Activated CD4-positive, alpha-beta memory T cell treated with anti-CD3 and anti-CD28 coated beads, Interleukin-2, amount 10 ng/mL, durations not matched to agents 7 days and 5 days (primary cell): ENCODE results near the gene S100A2. TPM values are rescaled to one million over a fixed set of nuclear protein-coding genes. Genes with fewer than 3 reads are reported as not detected.
A peak's percentile ranks its signal among the peaks of the same experiment; 100 is the strongest.
"Not testable (repeated sequence)": the region's sequence is repeated elsewhere in the genome, so short reads cannot be mapped to it uniquely, and the experiment has no call there.

Experiments
- CTCF ChIA-PET: fragments of 350-600 bp; sonication (Branson Sonifier 250); formaldehyde crosslinking; loops from one replicate; lab custom pipeline; 2021; ENCODE audit warnings: antibody characterized with exemption, inconsistent platforms; lab: Charles Lee
- POLR2A ChIA-PET: fragments of 350-600 bp; sonication (Branson Sonifier 250); formaldehyde crosslinking; loops from one replicate; lab custom pipeline; 2021; ENCODE audit warnings: antibody characterized with exemption; lab: Charles Lee
- DNase-seq: peaks from one replicate; pipeline ENCODE4 v3.0.0-alpha.2; 2020
- H3K27ac Mint-ChIP-seq: one replicate; pipeline ENCODE4 v1.8.0; 2021; ENCODE audit warnings: mild to moderate bottlenecking, mixed read lengths
- H3K27me3 Mint-ChIP-seq: one replicate; pipeline ENCODE4 v1.8.0; 2021; ENCODE audit warnings: mixed read lengths
- H3K36me3 Mint-ChIP-seq: one replicate; pipeline ENCODE4 v1.8.0; 2021; ENCODE audit warnings: low read depth, mixed read lengths
- H3K4me1 Mint-ChIP-seq: one replicate; pipeline ENCODE4 v1.8.0; 2021; ENCODE audit warnings: mixed read lengths
- H3K4me3 Mint-ChIP-seq: one replicate; pipeline ENCODE4 v1.8.0; 2021; ENCODE audit warnings: mild to moderate bottlenecking, mixed read lengths
- H3K9me3 Mint-ChIP-seq: one replicate; pipeline ENCODE4 v1.8.0; 2021; ENCODE audit warnings: mixed read lengths
- total RNA-seq, 2 experiments: library from RNA; stranded (reverse); gene quantifications; one replicate each; pipeline ENCODE4 v1.2.3, GENCODE V29; 2021

The S100A2 gene
- total RNA-seq, 2 experiments from 2014 or later: 0.85 to 1.2 TPM

GRCh38 chr1:153521808-153522207 lies 43.8 kb downstream of the S100A2 start:
- not testable (repeated sequence) for H3K4me3 Mint-ChIP-seq, H3K9me3 Mint-ChIP-seq, H3K4me1 Mint-ChIP-seq, H3K27ac Mint-ChIP-seq, DNase-seq, H3K36me3 Mint-ChIP-seq, H3K27me3 Mint-ChIP-seq
- POLR2A ChIA-PET: interaction anchor here (1.1 to 3.8 kb wide), 4 partner anchors 11 to 112 kb away, joined by 3 to 38 read pairs (median 8); partner anchors contain the start of gene CHTOP
- CTCF ChIA-PET: interaction anchor here (1.1 to 3.0 kb wide), 7 partner anchors 11 to 46 kb away, joined by 3 to 8 read pairs (median 6); no protein-coding TSS in a partner anchor

GRCh38 chr1:153520818-153521476 lies 44.7 kb downstream of the S100A2 start:
- DNase-seq: no peak
- ChIA-PET CTCF (interaction anchor here (0.7 to 3.0 kb wide), 10 partner anchors 10 to 113 kb away, joined by 3 to 10 read pairs (median 3); partner anchors contain the start of genes CHTOP, S100A13 and S100A5), POLR2A (interaction anchor here (0.7 to 3.8 kb wide), 6 partner anchors 11 to 113 kb away, joined by 3 to 38 read pairs (median 4); partner anchors contain the start of genes CHTOP and S100A2)
- Mint-ChIP-seq H3K4me3 (no peak overlapping the region), H3K9me3 (no peaks in the 10 kb centered on the region), H3K27ac (no peak overlapping the region), H3K4me1 (peaks cover 10% of the 10 kb centered on the region), H3K27me3 (peaks cover 1% of the 10 kb centered on the region), H3K36me3 (no peaks in the 10 kb centered on the region)

- H3K9me3 Mint-ChIP-seq: not testable (repeated sequence)
Measured at GRCh38 chr1:153520137-153520691, 45.4 kb downstream of the S100A2 start.

GRCh38 chr1:153519242-153519641 lies 46.4 kb downstream of the S100A2 start:
- DNase-seq: no peak
- no peaks in the 10 kb centered on the region for H3K9me3 Mint-ChIP-seq
- ChIA-PET POLR2A (interaction anchor here (2.0 to 3.8 kb wide), 3 partner anchors 13 to 47 kb away, joined by 5 to 38 read pairs (median 11); partner anchors contain the start of gene S100A2), CTCF (no interaction called here)
- H3K4me3 Mint-ChIP-seq: no peak overlapping the region
- H3K36me3 Mint-ChIP-seq: no peaks in the 10 kb centered on the region
- H3K27me3 Mint-ChIP-seq: peaks cover 1% of the 10 kb centered on the region
- peaks cover 24% of the 10 kb centered on the region for H3K4me1 Mint-ChIP-seq
- H3K27ac Mint-ChIP-seq: no peak overlapping the region

More at GRCh38 chr1:153520137-153520691, 45.4 kb downstream of the S100A2 start:
- peaks cover 17% of the 10 kb centered on the region for H3K4me1 Mint-ChIP-seq
- H3K27ac Mint-ChIP-seq, DNase-seq, H3K4me3 Mint-ChIP-seq, H3K27me3 Mint-ChIP-seq, H3K36me3 Mint-ChIP-seq: not testable (repeated sequence)
- ChIA-PET POLR2A (interaction anchor here (0.7 to 3.8 kb wide), 5 partner anchors 12 to 48 kb away, joined by 3 to 38 read pairs (median 5); partner anchors contain the start of gene S100A2), CTCF (interaction anchor here (0.7 to 3.0 kb wide), 9 partner anchors 9 to 114 kb away, joined by 3 to 10 read pairs (median 3); partner anchors contain the start of genes CHTOP, S100A13 and S100A5)

GRCh38 chr1:153515504-153516394 lies 49.9 kb downstream of the S100A2 start:
- Mint-ChIP-seq H3K4me3 (no peak overlapping the region), H3K4me1 (peaks cover 38% of the 10 kb centered on the region), H3K9me3 (no peaks in the 10 kb centered on the region), H3K27ac (peak overlapping the region; percentile 17), H3K36me3 (no peaks in the 10 kb centered on the region), H3K27me3 (peaks cover 1% of the 10 kb centered on the region)
- DNase-seq: no peak
- ChIA-PET POLR2A (interaction anchor here (0.9 to 3.4 kb wide), 9 partner anchors 10 to 118 kb away, joined by 3 to 25 read pairs (median 7); partner anchors contain the start of genes CHTOP, S100A2 and S100A6), CTCF (interaction anchor here (1.0 to 2.8 kb wide), 12 partner anchors 10 to 118 kb away, joined by 3 to 19 read pairs (median 4); partner anchors contain the start of genes CHTOP, S100A5 and S100A6)

GRCh38 chr1:153513666-153514065 lies 52.0 kb downstream of the S100A2 start:
- POLR2A ChIA-PET: interaction anchor here (2.4 kb wide), 1 partner anchor 18 kb away, joined by 7 read pairs; no protein-coding TSS in a partner anchor

GRCh38 chr1:153513023-153513422 lies 52.6 kb downstream of the S100A2 start:
- Mint-ChIP-seq H3K9me3 (no peaks in the 10 kb centered on the region), H3K4me3 (no peak overlapping the region), H3K27ac (no peak overlapping the region), H3K36me3 (no peaks in the 10 kb centered on the region), H3K27me3 (no peaks in the 10 kb centered on the region), H3K4me1 (peaks cover 44% of the 10 kb centered on the region)
- ChIA-PET CTCF (interaction anchor here (1.1 to 3.8 kb wide), 3 partner anchors 23 to 235 kb away, joined by 3 to 35 read pairs (median 3); partner anchors contain the start of genes S100A2 and S100A6), POLR2A (interaction anchor here (2.4 kb wide), 1 partner anchor 19 kb away, joined by 7 read pairs; no protein-coding TSS in a partner anchor)
- no peak for DNase-seq

More at GRCh38 chr1:153513666-153514065, 52.0 kb downstream of the S100A2 start:
- no peaks in the 10 kb centered on the region for H3K27me3 Mint-ChIP-seq
- no peak overlapping the region for H3K27ac Mint-ChIP-seq
- no peaks in the 10 kb centered on the region for H3K36me3 Mint-ChIP-seq
- peaks cover 46% of the 10 kb centered on the region for H3K4me1 Mint-ChIP-seq
- H3K4me3 Mint-ChIP-seq: no peak overlapping the region
- CTCF ChIA-PET: interaction anchor here (1.1 to 1.9 kb wide), 4 partner anchors 21 to 234 kb away, joined by 3 to 5 read pairs (median 4); partner anchors contain the start of genes S100A4 and S100A6
- H3K9me3 Mint-ChIP-seq: no peaks in the 10 kb centered on the region
- no peak for DNase-seq

Other genes starting within 250 kb of the S100A2 start
- not detected for gene PGLYRP4, start 217.0 kb downstream of the S100A2 start, total RNA-seq
- gene S100A9, start 208.0 kb downstream of the S100A2 start, total RNA-seq: under 1 TPM in 1 of 2 experiments, not detected in 1; 0.55 TPM
- not detected for gene S100A12, start 190.2 kb downstream of the S100A2 start, total RNA-seq
- gene S100A8, start 174.8 kb downstream of the S100A2 start, total RNA-seq: not detected
- not detected for gene S100A7A, start 149.3 kb downstream of the S100A2 start, total RNA-seq
- gene S100A7, start 105.2 kb downstream of the S100A2 start, total RNA-seq: not detected
- gene S100A6, start 29.9 kb downstream of the S100A2 start, total RNA-seq: 100 to 1,000 TPM; 781 to 799 TPM
- 1 to 10 TPM; 2.2 to 4.7 TPM for gene S100A5, start 24.9 kb downstream of the S100A2 start, total RNA-seq
- gene S100A4, start 20.0 kb downstream of the S100A2 start, total RNA-seq: 1,000 to 10,000 TPM; 1,297 to 1,322 TPM
- gene S100A3, start 16.6 kb downstream of the S100A2 start, total RNA-seq: not detected
- not detected for gene S100A16, start 47.3 kb upstream of the S100A2 start, total RNA-seq
- not detected for gene S100A14, start 50.5 kb upstream of the S100A2 start, total RNA-seq
- gene S100A13, start 61.7 kb upstream of the S100A2 start, total RNA-seq: 1 to 10 TPM; 6.1 TPM
- not detected for gene S100A1, start 62.6 kb upstream of the S100A2 start, total RNA-seq
- 10 to 100 TPM; 84.7 to 87.1 TPM for gene CHTOP, start 68.2 kb upstream of the S100A2 start, total RNA-seq
- gene SNAPIN, start 92.9 kb upstream of the S100A2 start, total RNA-seq: 10 to 100 TPM; 35.0 to 35.6 TPM
- 100 to 1,000 TPM; 166 to 169 TPM for gene ILF2, start 105.1 kb upstream of the S100A2 start, total RNA-seq
- not detected for gene NPR1, start 112.8 kb upstream of the S100A2 start, total RNA-seq
- 10 to 100 TPM; 46.9 to 50.5 TPM for gene INTS3, start 162.2 kb upstream of the S100A2 start, total RNA-seq
- gene SLC27A3, start 209.6 kb upstream of the S100A2 start, total RNA-seq: 10 to 100 TPM; 24.9 to 25.3 TPM